Smooth muscle cell (in vitro differentiated cells): ENCODE measurements around the gene SMIM3. TPM values are rescaled to one million over a fixed set of nuclear protein-coding genes. Genes with fewer than 3 reads are reported as not detected.
"Not testable (repeated sequence)": the region's sequence is repeated elsewhere in the genome, so short reads cannot be mapped to it uniquely, and the experiment has no call there.

ENCODE experiments used
- DNase-seq: peaks from one replicate; lab custom pipeline; 2025; ENCODE audit not compliant: unreplicated experiment; lab: John Stamatoyannopoulos, UW
- H2AFZ ChIP-seq: fragments of 200-600 bp; sonication (generic); 2 replicates; pipeline ENCODE4 v1.6.0; 2016; ENCODE audit warnings: antibody characterized with exemption, low read depth, mild to moderate bottlenecking
- H3F3A ChIP-seq: fragments of 200-600 bp; sonication (generic); 2 replicates; pipeline ENCODE4 v1.6.0; 2017; ENCODE audit warnings: antibody characterized with exemption, low read depth
- H3K27ac ChIP-seq: fragments of 200-600 bp; sonication (generic); 2 replicates; pipeline ENCODE4 v1.5.1; 2016; ENCODE audit warnings: low read depth, mild to moderate bottlenecking
- H3K27me3 ChIP-seq: fragments of 200-600 bp; sonication (generic); 2 replicates; pipeline ENCODE4 v1.6.1; 2016; ENCODE audit warnings: low read depth, mild to moderate bottlenecking
- H3K36me3 ChIP-seq: fragments of 200-600 bp; sonication (generic); 2 replicates; pipeline ENCODE4 v1.5.1; 2016; ENCODE audit warnings: low read depth
- H3K4me1 ChIP-seq: fragments of 200-600 bp; sonication (generic); 2 replicates; pipeline ENCODE4 v1.5.1; 2016; ENCODE audit warnings: low read depth
- H3K4me2 ChIP-seq: fragments of 200-600 bp; sonication (generic); 2 replicates; pipeline ENCODE4 v1.6.0; 2016; ENCODE audit warnings: mild to moderate bottlenecking
- H3K4me3 ChIP-seq: fragments of 200-600 bp; sonication (generic); 2 replicates; pipeline ENCODE4 v1.5.1; 2016; ENCODE audit warnings: mild to moderate bottlenecking
- H3K79me2 ChIP-seq: fragments of 200-600 bp; sonication (generic); 2 replicates; pipeline ENCODE4 v1.6.0; 2016; ENCODE audit warnings: low read depth, mild to moderate bottlenecking
- H3K9ac ChIP-seq: fragments of 200-600 bp; sonication (generic); 2 replicates; pipeline ENCODE4 v1.6.0; 2016; ENCODE audit warnings: low read depth
- H3K9me3 ChIP-seq: fragments of 200-600 bp; sonication (generic); replicated peaks from 2 replicates; pipeline ENCODE4 v1.5.1; 2016; ENCODE audit warnings: low read depth
- H4K20me1 ChIP-seq: fragments of 200-600 bp; sonication (generic); 2 replicates; pipeline ENCODE4 v1.6.0; 2016; ENCODE audit warnings: low read depth
- WGBS: methylation state at CpG from one replicate; pipeline ENCODE4 v1.1.7; 2016; ENCODE audit warnings: low lambda C conversion rate; 5-methylcytosine and 5-hydroxymethylcytosine counted together
- polyA plus RNA-seq: library from polyadenylated mRNA; unstranded; fragments of >200 nt; fragmentation: Nextera tagmentation; extraction: Ambion mirVana; gene quantifications from 2 replicates; pipeline ENCODE4 v1.2.1, GENCODE V29; 2016
- total RNA-seq: library from RNA; depleted of rRNA; stranded (reverse); fragments of >200 nt; gene quantifications from 2 replicates; pipeline ENCODE4 v1.2.3, GENCODE V29; 2014
- TF ChIP-seq, protein P1 (sequence below): fragments of 200-600 bp; sonication (generic); IDR thresholded peaks from 2 replicates; pipeline ENCODE4 v1.5.1; 2017; ENCODE audit warnings: borderline replicate concordance, mild to moderate bottlenecking, antibody characterized with exemption; ENCODE audit not compliant: insufficient read depth, poor library complexity, severe bottlenecking

Gene SMIM3
- total and polyA plus RNA-seq, 2 experiments from 2014 or later, result 178 to 261 TPM

GRCh38 chr5:150791536-150791935 lies 13.0 kb downstream of the SMIM3 start:
- Histone ChIP-seq H3K27me3 (no peaks in the 10 kb centered on the region), H4K20me1 (peaks cover 20% of the 10 kb centered on the region), H3K4me1 (peaks cover 57% of the 10 kb centered on the region), H3K4me2 (peak overlapping the region; percentile 83), H3F3A (peaks cover 53% of the 10 kb centered on the region), H3K27ac (peak overlapping the region; percentile 98), H3K79me2 (peaks cover 94% of the 10 kb centered on the region), H3K4me3 (peak overlapping the region; percentile 17), H3K9ac (peak overlapping the region; percentile 73), H3K9me3 (no peaks in the 10 kb centered on the region), H2AFZ (no peak overlapping the region), H3K36me3 (peaks cover 10% of the 10 kb centered on the region)
- TF ChIP-seq, protein P1, sequence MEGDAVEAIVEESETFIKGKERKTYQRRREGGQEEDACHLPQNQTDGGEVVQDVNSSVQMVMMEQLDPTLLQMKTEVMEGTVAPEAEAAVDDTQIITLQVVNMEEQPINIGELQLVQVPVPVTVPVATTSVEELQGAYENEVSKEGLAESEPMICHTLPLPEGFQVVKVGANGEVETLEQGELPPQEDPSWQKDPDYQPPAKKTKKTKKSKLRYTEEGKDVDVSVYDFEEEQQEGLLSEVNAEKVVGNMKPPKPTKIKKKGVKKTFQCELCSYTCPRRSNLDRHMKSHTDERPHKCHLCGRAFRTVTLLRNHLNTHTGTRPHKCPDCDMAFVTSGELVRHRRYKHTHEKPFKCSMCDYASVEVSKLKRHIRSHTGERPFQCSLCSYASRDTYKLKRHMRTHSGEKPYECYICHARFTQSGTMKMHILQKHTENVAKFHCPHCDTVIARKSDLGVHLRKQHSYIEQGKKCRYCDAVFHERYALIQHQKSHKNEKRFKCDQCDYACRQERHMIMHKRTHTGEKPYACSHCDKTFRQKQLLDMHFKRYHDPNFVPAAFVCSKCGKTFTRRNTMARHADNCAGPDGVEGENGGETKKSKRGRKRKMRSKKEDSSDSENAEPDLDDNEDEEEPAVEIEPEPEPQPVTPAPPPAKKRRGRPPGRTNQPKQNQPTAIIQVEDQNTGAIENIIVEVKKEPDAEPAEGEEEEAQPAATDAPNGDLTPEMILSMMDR, result no peak
- DNase-seq, result no peak

- peaks cover 10% of the 10 kb centered on the region for H3K36me3 ChIP-seq
- H3K4me2 ChIP-seq, result peak overlapping the region; percentile 3
- H2AFZ ChIP-seq, DNase-seq, H3K9me3 ChIP-seq, H3K4me3 ChIP-seq, H3K9ac ChIP-seq, H3K27me3 ChIP-seq: not testable (repeated sequence)
- H3K79me2 ChIP-seq, result peaks cover 79% of the 10 kb centered on the region
- peaks cover 54% of the 10 kb centered on the region for H3F3A ChIP-seq
- peaks cover 25% of the 10 kb centered on the region for H4K20me1 ChIP-seq
- H3K27ac ChIP-seq, result peak overlapping the region; percentile 98
- H3K4me1 ChIP-seq, result peaks cover 40% of the 10 kb centered on the region
- 41% methylated on average over 2 of the region's 2 CpGs for whole genome bisulfite sequencing
Measured at GRCh38 chr5:150793423-150793888, 14.9 kb downstream of the SMIM3 start.

- Histone ChIP-seq H3K4me1 (peaks cover 26% of the 10 kb centered on the region), H3K9me3 (no peaks in the 10 kb centered on the region), H3K27ac (no peak overlapping the region), H3K4me3 (no peak overlapping the region), H3F3A (peaks cover 49% of the 10 kb centered on the region), H3K27me3 (no peaks in the 10 kb centered on the region), H2AFZ (no peak overlapping the region), H3K9ac (no peak overlapping the region), H3K79me2 (peaks cover 65% of the 10 kb centered on the region), H3K4me2 (no peak overlapping the region), H4K20me1 (peaks cover 25% of the 10 kb centered on the region), H3K36me3 (peaks cover 10% of the 10 kb centered on the region)
- TF ChIP-seq, protein P1, result no peak
- DNase-seq, result no peak
- WGBS, result 48% methylated on average over 2 of the region's 2 CpGs
Measured at GRCh38 chr5:150794927-150795326, 16.4 kb downstream of the SMIM3 start.

DNA sequence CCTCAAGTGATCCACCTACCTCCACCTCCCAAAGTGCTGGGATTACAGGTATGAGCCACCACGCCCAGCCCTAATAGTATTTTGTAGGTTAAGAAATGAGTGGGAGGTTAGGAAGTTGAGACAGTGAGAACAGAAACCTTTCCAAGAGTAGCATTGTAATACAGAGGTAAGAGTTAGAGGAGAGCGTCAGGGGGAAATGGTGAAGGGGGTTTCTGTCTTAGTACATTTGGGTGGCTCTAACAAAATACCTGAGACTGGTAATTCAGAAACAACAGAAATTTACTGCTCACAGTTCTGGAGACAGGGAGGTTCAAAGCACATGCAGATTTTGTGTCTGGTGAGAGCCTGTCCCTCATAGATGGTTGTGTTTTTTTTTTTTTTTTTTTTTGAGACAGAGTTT lies 18.8 kb downstream of the SMIM3 start:
- Histone ChIP-seq H3F3A (peaks cover 29% of the 10 kb centered on the region), H3K36me3 (peaks cover 10% of the 10 kb centered on the region), H2AFZ (no peak overlapping the region), H3K9me3 (no peaks in the 10 kb centered on the region), H3K27me3 (no peaks in the 10 kb centered on the region), H4K20me1 (peaks cover 25% of the 10 kb centered on the region), H3K4me3 (no peak overlapping the region), H3K4me1 (peaks cover 3% of the 10 kb centered on the region), H3K79me2 (peaks cover 46% of the 10 kb centered on the region), H3K9ac (no peak overlapping the region), H3K27ac (no peak overlapping the region), H3K4me2 (no peak overlapping the region)
- TF ChIP-seq, protein P1, result no peak
- no peak for DNase-seq
- WGBS, result 100% methylated on average over 2 of the region's 2 CpGs
